Activated CD8-positive, alpha-beta memory T cell treated with anti-CD3 and anti-CD28 coated beads for 48 hours (primary cell): ENCODE data around the gene MGAM2.

ENCODE experiments used
- DNase-seq, 3 experiments: peaks; one replicate each; pipeline ENCODE4 v3.0.0-alpha.2; 2020; ENCODE audit warnings: low read depth in 2 of 3, low spot score in 2 of 3

The MGAM2 gene

DNA sequence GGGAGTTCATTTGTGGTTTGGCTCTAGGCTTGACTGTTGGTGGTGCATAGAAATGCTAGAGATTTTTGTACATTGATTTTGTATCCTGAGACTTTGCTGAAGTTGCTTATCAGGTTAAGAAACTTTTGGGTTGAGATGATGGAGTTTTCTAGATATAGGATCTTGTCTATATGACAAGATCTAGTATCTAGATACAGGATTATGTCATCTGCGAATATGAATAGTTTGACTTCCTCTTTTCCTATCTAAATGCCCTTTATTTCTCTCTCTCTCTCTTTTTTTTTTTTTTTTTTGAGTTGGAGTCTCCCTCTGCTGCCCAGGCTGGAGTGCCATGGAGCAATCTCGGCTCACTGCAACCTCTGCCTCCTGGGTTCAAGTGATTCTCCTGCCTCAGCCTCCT, 62.9 kb downstream of the MGAM2 start:
- no peak for DNase-seq

- no peak for DNase-seq
Observed at GRCh38 chr7:142175594-142175993, 64.1 kb downstream of the MGAM2 start.

DNA sequence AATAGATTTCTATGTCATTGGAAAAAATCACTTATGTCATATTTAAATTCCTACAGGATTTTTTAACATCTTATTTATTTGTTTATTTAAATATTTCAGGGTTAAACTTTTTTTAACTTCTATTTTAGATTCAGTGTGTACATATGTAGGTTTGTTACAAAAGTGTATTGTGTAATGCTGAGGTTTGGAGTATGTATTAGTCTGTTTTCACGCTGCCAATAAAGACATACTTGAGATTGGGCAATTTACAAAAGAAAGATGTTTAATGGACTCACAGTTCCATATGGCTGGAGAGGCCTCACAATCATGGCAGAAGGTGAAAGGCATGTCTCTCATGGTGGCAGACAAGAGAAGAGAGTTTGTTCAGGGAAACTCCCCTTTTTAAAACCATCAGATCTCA, 65.4 kb downstream of the MGAM2 start:
- DNase-seq = no peak

DNA sequence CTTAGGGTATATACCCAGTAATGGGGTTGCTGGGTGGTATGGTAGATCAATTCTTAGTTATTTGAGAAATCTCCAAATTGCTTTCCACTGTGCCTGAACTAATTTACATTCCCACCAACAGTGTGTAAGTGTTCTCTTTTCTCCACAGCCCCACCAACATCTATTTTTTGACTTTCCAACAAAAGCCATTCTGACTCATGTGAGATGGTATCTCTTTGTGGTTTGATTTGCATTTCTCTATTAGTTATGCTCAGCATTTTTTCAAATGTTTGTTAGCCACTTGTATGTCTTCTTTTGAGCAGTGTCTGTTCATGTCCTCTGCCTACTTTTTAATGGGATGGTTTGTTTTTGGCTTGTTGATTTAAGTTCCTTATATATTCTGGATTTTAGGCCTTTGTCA, 66.4 kb downstream of the MGAM2 start:
- DNase-seq = no peak

GRCh38 chr7:142180426-142180825, 68.9 kb downstream of the MGAM2 start:
- DNase-seq = no peak

DNA sequence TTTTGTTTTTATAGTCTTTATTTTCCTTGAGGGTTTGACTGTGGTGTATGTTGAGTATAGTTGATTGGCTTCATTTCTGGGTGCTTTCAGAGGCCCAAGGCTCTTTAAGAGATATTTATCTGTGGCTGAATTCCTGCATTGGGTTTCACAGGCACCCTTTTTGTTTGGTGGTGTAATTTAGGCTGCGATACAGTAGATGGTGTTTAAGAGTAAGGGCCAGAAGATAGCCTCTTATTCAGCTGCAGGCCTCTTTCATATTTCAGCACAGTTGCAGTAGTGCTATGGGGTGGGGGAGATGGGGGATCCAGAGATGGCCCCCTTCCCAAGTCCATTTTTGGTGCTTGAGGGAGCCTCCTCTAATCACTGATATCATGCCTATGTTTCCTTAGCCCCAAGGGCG, 69.7 kb downstream of the MGAM2 start:
- no peak for DNase-seq

GRCh38 chr7:142181966-142182365, 70.4 kb downstream of the MGAM2 start:
- DNase-seq = no peak

DNA sequence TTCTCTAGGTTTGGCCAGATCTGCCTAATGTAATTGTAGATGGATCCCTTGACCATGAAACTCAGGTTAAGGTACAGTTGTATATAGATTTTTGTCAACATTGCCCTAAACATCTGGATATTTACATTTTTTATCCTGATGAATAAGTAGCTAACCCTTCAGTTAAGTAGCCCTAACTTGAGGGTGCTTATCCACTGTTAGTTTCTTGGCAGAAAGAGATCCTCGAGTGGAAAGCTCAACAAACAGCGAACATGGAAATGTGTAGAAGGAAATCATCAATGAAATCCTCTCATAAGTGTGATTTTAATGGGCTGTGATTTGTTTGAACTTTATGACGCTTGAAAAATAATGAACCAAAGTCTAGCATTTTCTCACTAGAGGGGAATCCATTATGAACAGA, 73.6 kb downstream of the MGAM2 start:
- no peak for DNase-seq

- DNase-seq = no peak
Observed at GRCh38 chr7:142185801-142186200, 74.3 kb downstream of the MGAM2 start.

DNA sequence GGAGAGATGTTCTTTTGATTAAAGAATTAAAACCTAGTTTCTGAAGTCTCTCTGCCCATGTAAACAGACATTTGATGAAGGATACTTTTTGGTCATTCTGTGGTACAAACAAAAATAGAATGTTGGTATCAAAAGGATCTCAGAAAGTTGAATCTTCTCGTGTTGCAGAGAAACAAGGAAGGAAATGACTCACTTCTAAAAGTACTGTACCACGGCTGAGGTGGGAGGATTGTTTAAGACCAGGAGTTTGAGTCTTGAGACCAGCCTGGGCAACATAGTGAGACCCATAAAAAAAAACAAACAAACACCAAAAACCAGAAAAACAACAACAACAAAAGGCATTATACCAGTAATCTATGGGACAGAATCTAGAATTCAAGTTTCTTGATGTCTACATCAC, 76.6 kb downstream of the MGAM2 start:
- DNase-seq = no peak

DNA sequence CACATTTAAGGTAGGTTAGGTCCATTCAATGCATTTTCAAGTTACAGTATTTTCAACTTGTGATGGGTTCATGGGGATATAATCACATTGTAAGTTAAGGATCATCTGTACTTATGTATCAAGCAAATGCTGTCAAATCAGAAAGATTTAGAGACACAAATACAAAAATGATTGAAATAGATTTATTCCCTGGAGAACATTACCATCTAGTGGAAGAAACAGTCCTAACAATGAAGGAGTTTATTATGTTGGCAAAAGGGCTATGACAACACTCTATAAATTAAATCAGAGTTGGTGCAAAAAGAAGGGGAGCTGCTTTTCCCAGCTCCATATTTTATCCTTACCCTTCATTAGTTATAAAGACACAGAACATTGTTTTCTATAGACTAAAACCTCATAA, 77.3 kb downstream of the MGAM2 start:
- DNase-seq = no peak

DNA sequence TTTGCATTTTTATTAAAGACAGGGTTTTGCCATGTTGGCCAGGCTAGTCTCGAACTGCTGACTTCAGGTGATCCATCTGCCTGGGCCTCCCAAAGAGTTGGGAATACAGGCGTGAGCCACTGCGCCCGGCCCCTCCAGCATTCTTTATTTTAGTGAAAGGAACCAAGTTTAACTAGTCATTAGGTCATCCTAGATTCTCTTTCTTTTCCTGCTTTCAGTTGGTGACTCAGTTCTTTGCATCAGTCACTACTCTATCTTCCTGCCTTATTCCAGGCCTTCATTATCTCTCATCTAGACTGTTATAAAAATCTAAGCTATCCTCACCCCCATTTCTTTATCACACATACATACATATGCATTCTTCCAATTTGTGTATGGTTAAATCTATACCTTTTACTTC, 82.7 kb downstream of the MGAM2 start:
- no peak for DNase-seq

DNA sequence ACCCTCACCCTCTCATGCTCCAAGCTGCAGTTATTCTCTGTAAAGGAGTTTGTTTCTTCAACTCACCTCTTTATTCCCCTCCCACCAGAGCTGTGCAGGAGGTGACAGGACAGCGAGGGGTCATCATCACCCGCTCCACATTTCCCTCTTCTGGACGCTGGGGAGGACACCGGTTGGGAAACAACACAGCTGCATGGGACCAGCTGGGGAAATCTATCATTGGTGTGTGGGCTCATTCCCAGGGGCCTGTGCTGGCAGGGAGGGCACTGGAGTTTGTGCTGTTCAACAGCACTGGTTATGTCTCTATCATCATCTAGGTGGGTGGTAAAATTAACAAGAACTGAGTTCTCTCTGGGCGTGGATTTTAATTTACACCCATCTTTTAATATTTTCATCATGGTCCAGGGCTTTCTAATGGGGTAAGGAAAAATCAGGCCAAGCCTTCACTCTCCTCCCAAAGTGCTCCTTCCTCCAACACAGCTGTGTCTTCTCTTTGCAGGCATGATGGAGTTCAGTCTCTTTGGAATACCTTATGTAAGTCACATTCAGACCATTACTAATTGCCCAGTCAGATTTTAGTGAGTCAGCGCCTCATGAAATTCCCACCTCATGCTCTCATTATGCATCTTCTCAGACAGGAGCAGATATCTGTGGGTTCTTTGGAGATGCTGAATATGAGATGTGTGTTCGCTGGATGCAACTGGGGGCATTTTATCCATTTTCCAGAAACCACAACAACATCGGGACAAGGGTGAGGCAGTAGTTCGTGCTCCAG, 84.7 kb downstream of the MGAM2 start:
- DNase-seq = no peak

DNA sequence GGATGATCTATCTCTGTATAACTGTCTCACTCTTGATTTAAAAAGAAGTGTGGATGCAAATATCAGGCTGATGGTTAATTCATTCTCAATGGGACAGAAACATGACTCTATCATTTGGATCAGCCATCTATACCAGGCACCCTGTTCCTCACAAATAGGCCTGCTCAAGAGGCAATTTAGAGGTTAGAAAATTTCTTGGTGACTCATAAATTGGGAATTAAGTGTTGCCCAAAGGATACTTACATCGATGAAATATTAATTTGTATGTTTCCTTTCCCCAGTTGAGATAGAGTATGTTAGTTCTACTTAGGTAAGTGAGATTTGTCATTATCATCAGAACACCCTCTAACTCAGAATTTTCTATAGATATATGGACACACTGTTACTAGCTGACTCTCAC, 88.7 kb downstream of the MGAM2 start:
- DNase-seq = no peak

DNA sequence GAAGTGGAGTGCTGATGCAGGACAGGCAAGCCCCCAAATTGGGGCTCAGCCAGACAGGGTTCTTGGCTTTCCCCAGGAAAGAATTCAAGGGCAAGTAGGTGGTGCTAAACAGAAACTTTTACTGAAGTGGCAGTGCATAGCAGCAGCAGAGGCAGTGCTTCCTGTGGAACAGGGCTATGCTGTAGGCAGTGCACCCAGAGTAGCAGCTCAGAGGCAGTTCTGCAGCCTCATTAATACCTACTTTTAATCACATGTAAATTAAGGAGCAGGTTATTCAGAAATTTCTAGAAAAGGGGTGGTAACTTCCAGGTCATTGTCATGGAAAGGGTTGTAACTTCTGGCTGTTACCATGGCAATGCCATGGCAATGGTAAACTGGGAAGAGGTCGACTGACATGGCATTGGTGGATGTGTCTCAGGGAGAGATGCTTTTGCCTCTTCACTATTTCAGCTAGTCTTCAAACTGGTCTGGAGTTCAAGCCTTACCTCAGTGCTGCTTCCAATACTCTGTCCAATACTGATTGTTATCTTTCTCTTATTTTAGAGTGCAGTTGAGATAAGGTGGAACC, 117.1 kb downstream of the MGAM2 start:
- DNase-seq = no peak

- no peak for DNase-seq
Observed at GRCh38 chr7:142231716-142232115, 120.2 kb downstream of the MGAM2 start.

DNA sequence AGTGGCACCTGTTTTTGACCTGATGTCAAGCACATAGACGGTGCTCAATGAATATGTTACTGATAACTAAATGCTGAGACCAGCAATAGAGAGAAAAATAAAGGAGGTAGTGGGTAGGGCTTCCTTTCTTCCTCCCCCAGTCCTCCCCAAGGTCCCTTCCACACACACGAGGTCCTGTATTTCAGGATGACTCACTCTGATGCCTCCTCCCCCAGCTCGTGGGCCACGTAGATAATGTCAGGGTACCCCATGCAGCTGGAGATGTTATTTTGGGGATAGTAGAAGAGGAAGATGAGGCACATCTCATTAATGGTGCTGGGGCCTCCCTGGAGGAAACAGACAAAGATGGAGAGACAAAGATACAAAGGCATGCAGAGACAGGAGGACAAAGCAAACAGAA, 129.0 kb downstream of the MGAM2 start:
- no peak for DNase-seq

DNA sequence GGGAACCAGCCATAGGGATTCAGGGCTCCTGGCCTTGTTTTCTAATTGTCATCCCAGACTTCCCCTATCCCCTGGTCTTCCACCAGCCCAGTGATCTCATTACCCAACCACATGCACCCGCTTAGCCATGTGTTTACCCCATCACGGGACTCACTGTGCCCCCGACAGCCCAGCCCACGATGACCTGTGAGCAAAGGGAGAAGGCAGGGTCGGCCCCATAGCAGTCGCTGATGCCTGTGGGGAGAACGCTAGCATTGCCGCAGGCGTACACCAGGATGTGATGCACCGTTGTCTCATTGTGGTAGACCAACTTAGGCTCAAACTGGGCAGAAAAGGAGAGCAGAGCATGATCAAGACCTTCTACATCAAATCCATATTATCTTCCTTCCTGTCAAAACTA, 132.3 kb downstream of the MGAM2 start:
- no peak for DNase-seq

DNA sequence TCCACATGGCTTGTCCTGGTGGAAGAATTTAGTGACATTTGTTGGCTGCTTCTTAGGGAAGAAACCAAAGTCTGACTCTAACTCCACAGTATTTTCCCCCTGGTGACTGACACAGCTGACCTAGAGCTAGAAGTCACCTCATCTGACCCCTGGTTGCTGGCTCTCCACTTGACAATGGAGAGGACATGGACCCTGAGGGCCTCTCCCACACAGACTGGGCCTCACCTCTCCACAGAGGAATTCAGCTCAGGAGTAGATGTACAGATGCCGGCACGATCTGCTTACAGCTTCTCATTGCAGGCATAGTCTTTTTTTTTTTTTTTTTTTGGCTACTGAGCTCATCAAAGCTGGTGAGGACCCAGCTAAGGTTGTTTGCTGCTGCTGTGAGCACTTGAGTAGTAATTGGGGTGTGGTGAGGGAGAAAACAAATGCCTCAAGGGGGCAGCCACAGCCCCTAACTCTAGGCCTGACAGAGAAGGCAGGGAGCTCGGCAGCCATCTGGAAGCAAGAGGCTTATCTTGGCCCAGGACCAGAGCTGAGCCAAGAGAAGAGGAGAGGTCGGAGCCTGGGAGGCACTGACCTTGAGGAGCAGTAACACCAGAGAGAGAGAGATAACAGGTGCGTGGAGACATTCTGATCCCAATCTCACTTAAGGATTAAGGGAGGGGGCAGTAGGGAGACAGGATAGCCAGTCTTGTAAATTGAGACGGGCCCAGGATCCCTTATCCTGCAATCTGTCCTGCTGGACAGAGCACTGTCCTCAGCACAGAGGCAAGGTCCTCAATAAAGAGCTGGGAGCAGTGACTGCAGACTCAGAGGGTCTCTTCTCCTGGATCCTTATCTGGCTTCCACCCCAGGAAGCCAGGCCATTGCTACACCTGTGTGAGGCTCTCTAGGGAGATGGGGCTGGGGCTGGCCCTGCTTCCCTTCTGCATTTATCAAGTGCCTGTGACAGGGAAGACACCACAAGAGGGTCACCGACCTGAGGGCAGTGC, 136.9 kb downstream of the MGAM2 start:
- DNase-seq = no peak

- DNase-seq = no peak
Observed at GRCh38 chr7:142249918-142250317, 138.4 kb downstream of the MGAM2 start.

- no peak for DNase-seq
Observed at GRCh38 chr7:142250705-142251104, 139.2 kb downstream of the MGAM2 start.

DNA sequence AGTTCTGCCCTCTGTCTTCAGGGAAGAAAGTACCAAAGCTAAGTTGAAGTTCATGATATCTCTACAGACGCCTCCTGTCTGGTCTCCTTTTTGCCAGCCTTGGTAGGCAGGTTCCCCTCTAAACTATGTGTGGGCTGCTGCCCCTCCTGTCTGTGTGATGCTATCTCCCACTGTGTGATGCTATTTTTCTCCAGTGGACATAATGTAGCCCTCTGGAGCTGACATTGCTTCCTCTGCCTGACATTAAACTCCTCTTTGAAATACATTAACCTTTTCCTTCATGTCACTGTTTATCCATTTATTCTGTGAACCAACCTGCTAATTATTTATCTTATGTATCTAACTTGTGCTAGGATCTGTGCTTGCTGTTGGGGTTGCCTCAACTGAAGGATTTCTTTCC, 146.4 kb downstream of the MGAM2 start, which contains the start of gene PRSS58:
TSS of gene PRSS58 (minus strand) at position 101 of the 400 bp plus-strand sequence. CDS start 351 bp downstream, outside the sequence.
- no peak for DNase-seq
